MM.1S (cell line): ENCODE results near the gene CALML4.

Experiments
- DNase-seq: peaks from one replicate; pipeline ENCODE4 v3.0.0-alpha.2; 2015
- H2AFZ ChIP-seq: fragments of 300-600 bp; sonication (generic); 2 replicates; pipeline ENCODE4 v1.6.0; 2016; ENCODE audit warnings: antibody characterized with exemption, low read length
- H3F3A ChIP-seq: fragments of 300-600 bp; sonication (generic); 2 replicates; pipeline ENCODE4 v1.6.1; 2016; ENCODE audit warnings: mild to moderate bottlenecking, antibody characterized with exemption, low read length, moderate library complexity, mixed read lengths; ENCODE audit not compliant: insufficient read depth
- H3K27ac ChIP-seq: fragments of 300-600 bp; sonication (generic); 2 replicates; pipeline ENCODE4 v1.5.1; 2016; ENCODE audit warnings: mild to moderate bottlenecking, low read length
- H3K27me3 ChIP-seq: fragments of 300-600 bp; sonication (generic); replicated peaks from 2 replicates; pipeline ENCODE4 v1.6.0; 2016; ENCODE audit warnings: low read length; ENCODE audit not compliant: insufficient read depth
- H3K36me3 ChIP-seq: fragments of 300-600 bp; sonication (generic); replicated peaks from 2 replicates; pipeline ENCODE4 v1.6.1; 2016; ENCODE audit warnings: mild to moderate bottlenecking, low read length, mixed read lengths; ENCODE audit not compliant: insufficient read depth
- H3K4me1 ChIP-seq: fragments of 300-600 bp; sonication (generic); 2 replicates; pipeline ENCODE4 v1.6.1; 2016; ENCODE audit warnings: low read length, mixed read lengths
- H3K4me2 ChIP-seq: fragments of 300-600 bp; sonication (generic); 2 replicates; pipeline ENCODE4 v1.6.0; 2016; ENCODE audit warnings: low read depth, low read length
- H3K4me3 ChIP-seq: fragments of 300-600 bp; sonication (generic); 2 replicates; pipeline ENCODE4 v1.5.1; 2016; ENCODE audit warnings: low read length, mixed read lengths
- H3K79me2 ChIP-seq: fragments of 300-600 bp; sonication (generic); 2 replicates; pipeline ENCODE4 v1.6.1; 2016; ENCODE audit warnings: mixed run types, low read length, mixed read lengths
- H3K9ac ChIP-seq: fragments of 300-600 bp; sonication (generic); 2 replicates; pipeline ENCODE4 v1.6.1; 2016; ENCODE audit warnings: low read length, mixed read lengths
- H3K9me2 ChIP-seq: fragments of 300-600 bp; sonication (generic); replicated peaks from 2 replicates; pipeline ENCODE4 v1.6.1; 2016; ENCODE audit warnings: mild to moderate bottlenecking, low read length, mixed read lengths; ENCODE audit not compliant: insufficient read depth
- H3K9me3 ChIP-seq: fragments of 300-600 bp; sonication (generic); replicated peaks from 2 replicates; pipeline ENCODE4 v1.6.1; 2016; ENCODE audit warnings: mild to moderate bottlenecking, low read length, mixed read lengths; ENCODE audit not compliant: insufficient read depth
- H4K20me1 ChIP-seq: fragments of 300-600 bp; sonication (generic); 2 replicates; pipeline ENCODE4 v1.6.1; 2016; ENCODE audit warnings: mild to moderate bottlenecking, low read length, moderate library complexity, mixed read lengths; ENCODE audit not compliant: insufficient read depth
- CTCF ChIP-seq: fragments of 300-600 bp; sonication (generic); IDR thresholded peaks from 2 replicates; pipeline ENCODE4 v1.5.1; 2016; ENCODE audit warnings: antibody characterized with exemption, low read length, mixed read lengths
- EZH2 ChIP-seq: fragments of 300-600 bp; sonication (generic); optimal IDR thresholded peaks from 2 replicates; pipeline ENCODE3; 2017; ENCODE audit warnings: low read depth, mild to moderate bottlenecking, antibody characterized with exemption, low read length, mixed read lengths
- EZH2phosphoT487 ChIP-seq: fragments of 300-600 bp; sonication (generic); IDR thresholded peaks from 2 replicates; pipeline ENCODE4 v1.6.1; 2018; ENCODE audit warnings: antibody characterized with exemption, low read length

CALML4 gene

GRCh38 chr15:68205954-68206539, 915 bp upstream of the CALML4 start:
- Histone ChIP-seq H3K9me2 (no peaks in the 10 kb centered on the region), H2AFZ (no peak overlapping the region), H4K20me1 (no peaks in the 10 kb centered on the region), H3K4me2 (no peak overlapping the region), H3K79me2 (peaks cover 97% of the 10 kb centered on the region), H3K27me3 (no peaks in the 10 kb centered on the region), H3K36me3 (peaks cover 14% of the 10 kb centered on the region), H3K4me1 (peaks cover 75% of the 10 kb centered on the region), H3K9me3 (no peaks in the 10 kb centered on the region), H3F3A (peaks cover 29% of the 10 kb centered on the region), H3K27ac (peak overlapping the region; percentile 14; the same call in 1 of the 2 replicates), H3K9ac (no peak overlapping the region), H3K4me3 (no peak overlapping the region)
- TF ChIP-seq EZH2phosphoT487 (no peak), CTCF (no peak), EZH2 (no peak)
- no peak for DNase-seq

GRCh38 chr15:68205558-68205944, 419 bp upstream of the CALML4 start:
- peaks cover 73% of the 10 kb centered on the region for H3K4me1 ChIP-seq

GRCh38 chr15:68204361-68204760, 771 bp downstream of the CALML4 start:
- Histone ChIP-seq H3K79me2 (peaks cover 97% of the 10 kb centered on the region), H3F3A (peaks cover 37% of the 10 kb centered on the region), H3K4me1 (peaks cover 68% of the 10 kb centered on the region), H3K9ac (no peak overlapping the region), H4K20me1 (no peaks in the 10 kb centered on the region), H3K4me2 (no peak overlapping the region), H3K9me2 (no peaks in the 10 kb centered on the region), H3K27ac (peak overlapping the region; percentile 90; the same call in 1 of the 2 replicates), H2AFZ (no peak overlapping the region), H3K27me3 (no peaks in the 10 kb centered on the region), H3K4me3 (no peak overlapping the region), H3K36me3 (peaks cover 14% of the 10 kb centered on the region), H3K9me3 (no peaks in the 10 kb centered on the region)
- TF ChIP-seq EZH2 (no peak), CTCF (no peak), EZH2phosphoT487 (no peak)
- DNase-seq = no peak

More at GRCh38 chr15:68205558-68205944, 419 bp upstream of the CALML4 start:
- Histone ChIP-seq H3K79me2 (peaks cover 97% of the 10 kb centered on the region), H3K9me3 (no peaks in the 10 kb centered on the region), H3K4me2 (no peak overlapping the region), H4K20me1 (no peaks in the 10 kb centered on the region), H2AFZ (no peak overlapping the region), H3K27me3 (no peaks in the 10 kb centered on the region), H3K36me3 (peaks cover 14% of the 10 kb centered on the region), H3K4me3 (no peak overlapping the region), H3F3A (peaks cover 29% of the 10 kb centered on the region), H3K9me2 (no peaks in the 10 kb centered on the region), H3K9ac (no peak overlapping the region), H3K27ac (peak overlapping the region; percentile 90; the same call in 1 of the 2 replicates)
- no peak for TF ChIP-seq EZH2phosphoT487
- no peak for TF ChIP-seq CTCF
- TF ChIP-seq EZH2 = no peak
- DNase-seq = no peak
